HepG2 (cell line): ENCODE measurements around the gene ANKLE1. TPM values are rescaled to one million over a fixed set of nuclear protein-coding genes. Genes with fewer than 3 reads are reported as not detected.

Source experiments
- BHLHE40 ChIP-seq: IDR thresholded peaks from 2 replicates; pipeline ENCODE4 v1.6.1; 2011; ENCODE audit warnings: low read length, improper control_type of control experiment
- FOXC1 ChIP-seq: sonication (generic); formaldehyde crosslinking; IDR thresholded peaks from 2 replicates; pipeline ENCODE4 v1.8.0; 2022; ENCODE audit warnings: mild to moderate bottlenecking, missing genetic modification reagents, borderline replicate concordance
- FOXK1 ChIP-seq: sonication (generic); formaldehyde crosslinking; IDR thresholded peaks from 2 replicates; pipeline ENCODE4 v1.4.0; 2020; ENCODE audit warnings: low read depth, missing genetic modification reagents, borderline replicate concordance
- GATAD2A ChIP-seq: IDR thresholded peaks from 2 replicates; pipeline ENCODE4 v1.6.1; 2016
- GMEB1 ChIP-seq: sonication (generic); formaldehyde crosslinking; IDR thresholded peaks from 2 replicates; pipeline ENCODE4 v1.5.1; 2020; ENCODE audit warnings: missing genetic modification reagents, mild to moderate bottlenecking, borderline replicate concordance
- KLF16 ChIP-seq, 2 experiments: sonication (generic) in 1 of 2; formaldehyde crosslinking in 1 of 2; IDR thresholded peaks; 2 replicates each; pipeline versions ENCODE4 v1.6.1 to v1.8.0; 2016 to 2023; ENCODE audit warnings: missing genetic modification reagents in 2 of 2, missing compliant biosample characterization in 1 of 2
- NR2F6 ChIP-seq, 2 experiments: IDR thresholded peaks; 2 replicates each; pipeline ENCODE4 v1.6.1; 2016; ENCODE audit warnings: antibody characterized with exemption in 1 of 2, mild to moderate bottlenecking in 1 of 2
- SAP130 ChIP-seq: IDR thresholded peaks from 2 replicates; pipeline ENCODE4 v1.6.1; 2016; ENCODE audit warnings: low read depth
- ZNF124 ChIP-seq: sonication (generic); formaldehyde crosslinking; IDR thresholded peaks from 2 replicates; pipeline ENCODE4 v1.4.0; 2020; ENCODE audit warnings: missing genetic modification reagents
- ZNF18 ChIP-seq: sonication (generic); formaldehyde crosslinking; IDR thresholded peaks from 2 replicates; pipeline ENCODE4 v1.8.0; 2022; ENCODE audit warnings: mild to moderate bottlenecking, missing genetic modification reagents; ENCODE audit not compliant: insufficient replicate concordance
- ZNF24 ChIP-seq: fragments of 450-650 bp; IDR thresholded peaks from 2 replicates; pipeline ENCODE4 v1.6.1; 2017; ENCODE audit warnings: antibody characterized with exemption, mild to moderate bottlenecking
- ZNF619 ChIP-seq: sonication (generic); formaldehyde crosslinking; IDR thresholded peaks from 2 replicates; pipeline ENCODE4 v1.4.0; 2020; ENCODE audit warnings: mild to moderate bottlenecking, missing genetic modification reagents
- polyA plus RNA-seq, 8 experiments: library from polyadenylated mRNA; depleted of rRNA in 3 of 8; stranded (reverse) in 7 of 8; unstranded in 1 of 8; fragments of >200 nt; fragmentation: Illumina TruSeq in 4 of 8; extraction: Trizol in 4 of 8; gene quantifications; 2 replicates each; pipeline versions ENCODE4 v1.2.1 to v1.2.3, GENCODE V29; 2011 to 2016; ENCODE audit warnings: low read depth in 4 of 8, missing spikeins in 1 of 8, mixed read lengths in 1 of 8; ENCODE audit not compliant: insufficient read depth in 1 of 8
- total RNA-seq, 5 experiments: library from RNA; depleted of rRNA; stranded (reverse); fragments of >200 nt; fragmentation: Illumina TruSeq; extraction: Trizol; gene quantifications; 2 replicates each; pipeline ENCODE4 v1.2.3, GENCODE V29; 2016; ENCODE audit warnings: low read depth in 1 of 5

ANKLE1 gene
- total and polyA plus RNA-seq, 2 of the 13 experiments (the other 11 are each of a cell fraction or from before 2014, with no cell fraction given): 0.69 to 1.5 TPM

- no peak for TF ChIP-seq GMEB1
- TF ChIP-seq ZNF124 (CRISPR knock-in tag): no peak
- peak; percentile 83; the same call in 1 of the 2 replicates for TF ChIP-seq FOXC1 (CRISPR knock-in tag)
- TF ChIP-seq NR2F6 (IDR thresholded peaks at IDR 0.05): no peak
- peak; percentile 40; the same call in 1 of the 2 replicates for TF ChIP-seq NR2F6 (CRISPR knock-in tag; IDR thresholded peaks at IDR 0.05)
- TF ChIP-seq GATAD2A: 0 out of 2 replicates have a peak, but pooled peaks have one; percentile 27
- TF ChIP-seq ZNF24: no peak
- TF ChIP-seq ZNF619 (CRISPR knock-in tag): no peak
- peak in 1 of 2 experiments; percentile 50; a peak in 1 of 4 replicates for TF ChIP-seq KLF16 (CRISPR knock-in tag; IDR thresholded peaks at IDR 0.05)
- no peak for TF ChIP-seq ZNF18 (CRISPR knock-in tag)
- TF ChIP-seq BHLHE40: no peak
- no peak for TF ChIP-seq FOXK1 (CRISPR knock-in tag)
- peak; percentile 45; the same call in 1 of the 2 replicates for TF ChIP-seq SAP130 (CRISPR knock-in tag)
- TF ChIP-seq, all 625 proteins: peak for 160
Measured at GRCh38 chr19:17282488-17283125, 906 bp downstream of the ANKLE1 start (continued).
